Uterus (tissue), 4 donors: ENCODE data around the gene MFSD6L. TPM values are rescaled to one million over a fixed set of nuclear protein-coding genes. Genes with fewer than 3 reads are reported as not detected.

ENCODE experiments used
- DNase-seq, 2 donors: peaks; one replicate each; pipeline ENCODE4 v3.0.0-alpha.2; 2019 to 2020
- H3K27ac ChIP-seq, 2 donors: fragments of 200-600 bp; sonication (generic); 1 replicate in 1 of 2; 2 replicates in 1 of 2; pipeline ENCODE4 v1.5.1; 2016 to 2018
- H3K27me3 ChIP-seq, 2 donors: fragments of 200-600 bp; sonication (generic); one replicate each; pipeline ENCODE4 v1.5.1; 2018 to 2019; ENCODE audit warnings: control low read depth in 1 of 2
- H3K36me3 ChIP-seq, 2 donors: fragments of 200-600 bp; sonication (generic); one replicate each; pipeline ENCODE4 v1.5.1; 2019; ENCODE audit warnings: control low read depth in 1 of 2
- H3K4me1 ChIP-seq, 2 donors: fragments of 200-600 bp; sonication (generic); one replicate each; pipeline ENCODE4 v1.5.1; 2018 to 2019; ENCODE audit warnings: control low read depth in 1 of 2
- H3K4me3 ChIP-seq, 2 donors: fragments of 200-600 bp; sonication (generic); 1 replicate in 1 of 2; 2 replicates in 1 of 2; pipeline ENCODE4 v1.5.1; 2018 to 2019; ENCODE audit warnings: mild to moderate bottlenecking in 1 of 2
- H3K9me3 ChIP-seq, 2 donors: fragments of 200-600 bp; sonication (generic); one replicate each; pipeline ENCODE4 v1.5.1; 2019; ENCODE audit warnings: control low read depth in 1 of 2
- CTCF ChIP-seq, 4 experiments: fragments of 200-600 bp in 2 of 4; fragments of 450-650 bp in 2 of 4; sonication (generic) in 2 of 4; IDR thresholded peaks; one replicate each; pipeline ENCODE4 v1.5.1; 2016 to 2019; ENCODE audit warnings: antibody characterized with exemption in 4 of 4, mild to moderate bottlenecking in 2 of 4, moderate library complexity in 1 of 4
- POLR2A ChIP-seq, 2 donors: fragments of 450-650 bp; IDR thresholded peaks; one replicate each; pipeline ENCODE4 v1.6.1; 2016; ENCODE audit warnings: antibody characterized with exemption in 2 of 2, mild to moderate bottlenecking in 1 of 2, moderate library complexity in 1 of 2
- intact Hi-C: fragments of 100-400 bp; cut with DNase I; formaldehyde crosslinking; loops from one replicate; pipeline ENCODE4 v1.15.1; 2023; ENCODE audit warnings: low total_unique reads
- total RNA-seq, 4 donors: library from RNA; depleted of rRNA in 3 of 4; stranded (reverse); fragments of >200 nt in 3 of 4; gene quantifications; one replicate each; pipeline versions ENCODE4 v1.1.0 to v1.2.4, GENCODE V29; 2014 to 2023
- donor health status: DM: yes; HTN: yes; CAD: no.

MFSD6L gene
- total RNA-seq, result 1 to 10 TPM in 1 of 4 donors, not detected in 3; 2.4 TPM

- intact Hi-C loops, result no loop called here
- no peak for DNase-seq
- no peaks in the 10 kb centered on the region for H3K27me3 ChIP-seq
- TF ChIP-seq CTCF (IDR thresholded peaks at IDR 0.05) (no peak), POLR2A (IDR thresholded peaks at IDR 0.05) (no peak)
- H3K27ac ChIP-seq, result no peak within 1 kb of the TSS
- H3K4me1 ChIP-seq, result no peaks in the 10 kb centered on the region
- H3K36me3 ChIP-seq, result no peaks in the 10 kb centered on the region
- H3K9me3 ChIP-seq, result no peaks in the 10 kb centered on the region
- no peak within 1 kb of the TSS for H3K4me3 ChIP-seq
Observed at GRCh38 chr17:8798846-8799569, at the start of gene MFSD6L. Gene MFSD6L (minus strand): TSS chr17:8799365. CDS start chr17:8799120, 245 bp downstream.

- Histone ChIP-seq H3K4me3 (no peak overlapping the region), H3K27ac (no peak overlapping the region), H3K4me1 (no peaks in the 10 kb centered on the region), H3K36me3 (no peaks in the 10 kb centered on the region), H3K27me3 (no peaks in the 10 kb centered on the region), H3K9me3 (no peaks in the 10 kb centered on the region)
- no peak for TF ChIP-seq POLR2A (IDR thresholded peaks at IDR 0.05)
- TF ChIP-seq CTCF (IDR thresholded peaks at IDR 0.05), result no peak
- intact Hi-C loops, result no loop called here
- DNase-seq, result no peak
Observed at GRCh38 chr17:8847891-8848290, 48.7 kb upstream of the MFSD6L start.

GRCh38 chr17:8846768-8847211, 47.6 kb upstream of the MFSD6L start:
- Histone ChIP-seq H3K4me3 (no peak overlapping the region), H3K27me3 (no peaks in the 10 kb centered on the region), H3K27ac (no peak overlapping the region), H3K36me3 (no peaks in the 10 kb centered on the region), H3K9me3 (no peaks in the 10 kb centered on the region), H3K4me1 (no peaks in the 10 kb centered on the region)
- TF ChIP-seq POLR2A (IDR thresholded peaks at IDR 0.05), result no peak
- no peak for TF ChIP-seq CTCF (IDR thresholded peaks at IDR 0.05)
- DNase-seq, result no peak
- intact Hi-C loops, result no loop called here

GRCh38 chr17:8844229-8845218, 45.4 kb upstream of the MFSD6L start:
- H3K36me3 ChIP-seq, result no peaks in the 10 kb centered on the region
- intact Hi-C loops, result no loop called here
- TF ChIP-seq POLR2A (IDR thresholded peaks at IDR 0.05) (no peak), CTCF (IDR thresholded peaks at IDR 0.05) (no peak)
- no peaks in the 10 kb centered on the region for H3K27me3 ChIP-seq
- no peak for DNase-seq
- no peak overlapping the region for H3K4me3 ChIP-seq
- no peaks in the 10 kb centered on the region for H3K9me3 ChIP-seq
- H3K4me1 ChIP-seq, result no peaks in the 10 kb centered on the region
- H3K27ac ChIP-seq, result no peak overlapping the region

GRCh38 chr17:8843344-8843743, 44.2 kb upstream of the MFSD6L start:
- Histone ChIP-seq H3K9me3 (no peaks in the 10 kb centered on the region), H3K4me1 (no peaks in the 10 kb centered on the region), H3K36me3 (no peaks in the 10 kb centered on the region), H3K4me3 (no peak overlapping the region), H3K27ac (no peak overlapping the region), H3K27me3 (no peaks in the 10 kb centered on the region)
- DNase-seq, result no peak
- no peak for TF ChIP-seq CTCF (IDR thresholded peaks at IDR 0.05)
- TF ChIP-seq POLR2A (IDR thresholded peaks at IDR 0.05), result no peak
- intact Hi-C loops, result no loop called here
